ENCODE data around the gene ANKRD11.
A peak's percentile ranks its signal among the peaks of the same experiment; 100 is the strongest.

The ANKRD11 gene

GRCh38 chr16:89378947-89379771 lies 111.2 kb downstream of the ANKRD11 start:
- no peak for DNase-seq

- DNase-seq = no peak
Measured at GRCh38 chr16:89377453-89377848, 112.9 kb downstream of the ANKRD11 start.

- DNase-seq = no peak
Measured at GRCh38 chr16:89376812-89377452, 113.4 kb downstream of the ANKRD11 start.

- DNase-seq = no peak
Measured at GRCh38 chr16:89375686-89376085, 114.7 kb downstream of the ANKRD11 start.

GRCh38 chr16:89375021-89375420 lies 115.3 kb downstream of the ANKRD11 start:
- DNase-seq = no peak

- peak; percentile 25 for DNase-seq
Measured at GRCh38 chr16:89374393-89374960, 115.9 kb downstream of the ANKRD11 start.

- DNase-seq = peak; percentile 37
Measured at GRCh38 chr16:89373355-89374110, 116.8 kb downstream of the ANKRD11 start.

- no peak for DNase-seq
Measured at GRCh38 chr16:89371968-89372634, 118.3 kb downstream of the ANKRD11 start.

GRCh38 chr16:89371386-89371785 lies 119.0 kb downstream of the ANKRD11 start:
- DNase-seq = no peak

- no peak for DNase-seq
Measured at GRCh38 chr16:89370601-89371000, 119.8 kb downstream of the ANKRD11 start.

- DNase-seq = peak; percentile 71
Measured at GRCh38 chr16:89370081-89370511, 120.3 kb downstream of the ANKRD11 start.

- DNase-seq = no peak
Measured at GRCh38 chr16:89369266-89369895, 121.0 kb downstream of the ANKRD11 start.

GRCh38 chr16:89368604-89369249 lies 121.6 kb downstream of the ANKRD11 start:
- no peak for DNase-seq

GRCh38 chr16:89367538-89367915 lies 122.8 kb downstream of the ANKRD11 start:
- DNase-seq = no peak

- DNase-seq = no peak
Measured at GRCh38 chr16:89366561-89367537, 123.5 kb downstream of the ANKRD11 start.

- DNase-seq = no peak
Measured at GRCh38 chr16:89365996-89366395, 124.4 kb downstream of the ANKRD11 start.

- DNase-seq = peak; percentile 83
Measured at GRCh38 chr16:89365044-89365467, 125.3 kb downstream of the ANKRD11 start.

- peak; percentile 32 for DNase-seq
Measured at GRCh38 chr16:89364606-89365005, 125.8 kb downstream of the ANKRD11 start.

- DNase-seq = peak; percentile 82
Measured at GRCh38 chr16:89363621-89364393, 126.6 kb downstream of the ANKRD11 start.
